Activated CD8-positive, alpha-beta memory T cell treated with anti-CD3 and anti-CD28 coated beads, Interleukin-2, amount 10 ng/mL, durations not matched to agents 7 days and 5 days (primary cell): ENCODE measurements around the gene SRSF3. TPM values are rescaled to one million over a fixed set of nuclear protein-coding genes. Genes with fewer than 3 reads are reported as not detected.
"Not testable (repeated sequence)": the region's sequence is repeated elsewhere in the genome, so short reads cannot be mapped to it uniquely, and the experiment has no call there.

Experiments
- ATAC-seq: fragments of 150-1000 bp; cut with Tn5 transposase; one replicate; pipeline ENCODE4 v1.10.0; 2021; ENCODE audit warnings: moderate library complexity
- CTCF ChIA-PET: fragments of 350-600 bp; sonication (Branson Sonifier 250); formaldehyde crosslinking; loops from one replicate; lab custom pipeline; 2021; ENCODE audit warnings: antibody characterized with exemption; lab: Charles Lee
- DNase-seq: peaks from one replicate; pipeline ENCODE4 v3.0.0-alpha.2; 2020
- H3K27ac Mint-ChIP-seq: one replicate; pipeline ENCODE4 v1.8.0; 2021; ENCODE audit warnings: mild to moderate bottlenecking, mixed read lengths
- H3K27me3 Mint-ChIP-seq: one replicate; pipeline ENCODE4 v1.8.0; 2021; ENCODE audit warnings: mixed read lengths
- H3K36me3 Mint-ChIP-seq: one replicate; pipeline ENCODE4 v1.8.0; 2021; ENCODE audit warnings: mild to moderate bottlenecking, mixed read lengths
- H3K4me1 Mint-ChIP-seq: one replicate; pipeline ENCODE4 v1.8.0; 2021; ENCODE audit warnings: mixed read lengths
- H3K4me3 Mint-ChIP-seq: one replicate; pipeline ENCODE4 v1.8.0; 2021; ENCODE audit warnings: mild to moderate bottlenecking, moderate library complexity, mixed read lengths
- H3K9me3 Mint-ChIP-seq: one replicate; pipeline ENCODE4 v1.8.0; 2022; ENCODE audit warnings: low read depth, mixed read lengths
- total RNA-seq, 2 experiments: library from RNA; stranded (reverse); gene quantifications; one replicate each; pipeline ENCODE4 v1.2.3, GENCODE V29; 2021

SRSF3 gene
- total RNA-seq, 2 experiments from 2014 or later = 416 to 514 TPM

DNA sequence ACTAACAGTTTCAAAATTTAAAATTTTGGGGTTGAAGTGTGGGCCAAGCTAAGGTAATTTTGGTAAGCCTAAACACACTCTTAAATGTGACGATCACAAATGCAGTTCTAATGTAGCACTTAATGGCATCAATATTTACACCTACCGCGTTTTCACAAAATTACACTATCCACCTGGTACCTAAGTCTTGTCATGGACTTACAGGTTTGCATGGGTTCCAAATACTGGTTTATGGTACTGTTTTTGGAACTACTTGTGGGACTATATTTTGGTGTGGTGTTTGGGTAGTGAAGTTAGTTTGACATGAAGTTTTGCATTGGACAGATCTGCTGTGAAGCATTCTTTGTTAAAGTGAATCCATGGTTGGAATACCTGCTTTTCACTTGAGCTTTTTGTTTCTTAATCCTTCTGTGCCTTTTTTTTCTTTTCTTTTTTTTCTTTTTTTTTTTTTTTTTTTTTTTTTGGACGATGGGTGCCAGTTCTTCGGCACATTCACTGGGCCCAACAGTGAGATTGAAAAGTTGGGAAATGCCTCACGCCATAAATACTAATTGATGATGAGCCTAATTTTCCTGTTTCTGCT, 6.5 kb downstream of the SRSF3 start:
- Mint-ChIP-seq H3K4me3 (peak overlapping the region; percentile 98), H3K9me3 (no peaks in the 10 kb centered on the region), H3K27me3 (no peaks in the 10 kb centered on the region), H3K27ac (peak overlapping the region; percentile 79), H3K4me1 (peaks cover 80% of the 10 kb centered on the region), H3K36me3 (peaks cover 96% of the 10 kb centered on the region)
- CTCF ChIA-PET = interaction anchor here (0.8 to 5.7 kb wide), 5 partner anchors 9 to 159 kb away, joined by 3 to 27 read pairs (median 5); partner anchors contain the start of genes KCTD20 and PXT1
- ATAC-seq = no peak
- DNase-seq = no peak

DNA sequence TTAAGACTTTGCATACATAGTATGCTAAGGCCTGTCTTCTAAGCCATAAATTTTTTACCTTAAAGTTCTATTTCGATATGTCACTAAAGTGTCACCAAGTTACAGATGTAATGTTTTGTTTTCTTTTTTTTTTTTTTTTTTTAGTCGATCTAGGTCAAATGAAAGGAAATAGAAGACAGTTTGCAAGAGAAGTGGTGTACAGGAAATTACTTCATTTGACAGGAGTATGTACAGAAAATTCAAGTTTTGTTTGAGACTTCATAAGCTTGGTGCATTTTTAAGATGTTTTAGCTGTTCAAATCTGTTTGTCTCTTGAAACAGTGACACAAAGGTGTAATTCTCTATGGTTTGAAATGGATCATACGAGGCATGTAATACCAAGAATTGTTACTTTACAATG, 7.7 kb downstream of the SRSF3 start:
- DNase-seq, H3K27me3 Mint-ChIP-seq, H3K9me3 Mint-ChIP-seq, ATAC-seq: not testable (repeated sequence)
- Mint-ChIP-seq H3K4me3 (peak overlapping the region; percentile 40), H3K4me1 (peaks cover 86% of the 10 kb centered on the region), H3K27ac (peak overlapping the region; percentile 70), H3K36me3 (peaks cover 95% of the 10 kb centered on the region)
- CTCF ChIA-PET = interaction anchor here (1.1 to 1.3 kb wide), 3 partner anchors 13 to 157 kb away, joined by 3 to 6 read pairs (median 5); no protein-coding TSS in a partner anchor

DNA sequence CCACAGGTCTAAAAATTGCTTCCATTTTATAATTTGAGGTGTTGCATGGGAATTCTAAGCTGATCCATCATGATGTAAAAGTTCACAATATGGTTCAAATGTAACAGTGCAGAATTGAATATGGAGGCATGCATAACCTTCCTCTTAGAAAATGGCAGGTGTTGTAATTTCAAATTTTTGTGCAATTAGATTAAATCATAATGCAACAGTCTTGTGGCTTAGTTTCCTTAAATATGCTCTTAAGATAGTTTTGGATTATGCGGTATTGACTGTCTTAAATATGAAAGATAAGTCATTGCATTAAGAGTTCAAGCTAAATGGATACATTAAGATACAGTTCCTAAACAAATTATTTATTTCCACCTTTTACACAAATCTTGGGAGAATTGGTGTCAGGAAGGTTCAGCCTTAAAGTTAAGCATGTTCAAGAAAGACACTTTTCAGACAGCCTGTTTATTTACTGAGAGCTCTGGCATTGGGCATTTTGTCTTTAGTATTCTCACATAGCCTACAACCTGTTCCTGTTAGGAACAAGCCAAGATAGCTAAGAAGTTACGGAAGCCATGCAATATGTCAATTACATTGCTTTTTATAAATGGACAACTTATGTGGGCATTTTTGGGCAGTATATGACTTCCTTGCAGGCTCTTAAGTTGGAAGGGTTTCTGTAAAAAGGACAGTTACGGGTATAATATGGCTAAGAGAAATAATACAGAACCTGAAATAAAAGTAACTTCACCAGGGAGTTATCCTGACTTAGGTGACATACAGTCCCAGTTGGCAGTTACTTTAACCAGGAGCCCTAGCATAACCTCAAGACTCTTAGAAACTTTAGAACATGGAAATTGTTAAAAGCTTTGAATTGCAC, 9.3 kb downstream of the SRSF3 start:
- CTCF ChIA-PET = interaction anchor here (0.9 to 1.3 kb wide), 3 partner anchors 12 to 156 kb away, joined by 3 to 8 read pairs (median 3); no protein-coding TSS in a partner anchor
- no peak for ATAC-seq
- no peaks in the 10 kb centered on the region for H3K9me3 Mint-ChIP-seq
- H3K27ac Mint-ChIP-seq = no peak overlapping the region
- no peak overlapping the region for H3K4me3 Mint-ChIP-seq
- H3K4me1 Mint-ChIP-seq = peaks cover 77% of the 10 kb centered on the region
- no peak for DNase-seq
- peaks cover 91% of the 10 kb centered on the region for H3K36me3 Mint-ChIP-seq
- no peaks in the 10 kb centered on the region for H3K27me3 Mint-ChIP-seq

DNA sequence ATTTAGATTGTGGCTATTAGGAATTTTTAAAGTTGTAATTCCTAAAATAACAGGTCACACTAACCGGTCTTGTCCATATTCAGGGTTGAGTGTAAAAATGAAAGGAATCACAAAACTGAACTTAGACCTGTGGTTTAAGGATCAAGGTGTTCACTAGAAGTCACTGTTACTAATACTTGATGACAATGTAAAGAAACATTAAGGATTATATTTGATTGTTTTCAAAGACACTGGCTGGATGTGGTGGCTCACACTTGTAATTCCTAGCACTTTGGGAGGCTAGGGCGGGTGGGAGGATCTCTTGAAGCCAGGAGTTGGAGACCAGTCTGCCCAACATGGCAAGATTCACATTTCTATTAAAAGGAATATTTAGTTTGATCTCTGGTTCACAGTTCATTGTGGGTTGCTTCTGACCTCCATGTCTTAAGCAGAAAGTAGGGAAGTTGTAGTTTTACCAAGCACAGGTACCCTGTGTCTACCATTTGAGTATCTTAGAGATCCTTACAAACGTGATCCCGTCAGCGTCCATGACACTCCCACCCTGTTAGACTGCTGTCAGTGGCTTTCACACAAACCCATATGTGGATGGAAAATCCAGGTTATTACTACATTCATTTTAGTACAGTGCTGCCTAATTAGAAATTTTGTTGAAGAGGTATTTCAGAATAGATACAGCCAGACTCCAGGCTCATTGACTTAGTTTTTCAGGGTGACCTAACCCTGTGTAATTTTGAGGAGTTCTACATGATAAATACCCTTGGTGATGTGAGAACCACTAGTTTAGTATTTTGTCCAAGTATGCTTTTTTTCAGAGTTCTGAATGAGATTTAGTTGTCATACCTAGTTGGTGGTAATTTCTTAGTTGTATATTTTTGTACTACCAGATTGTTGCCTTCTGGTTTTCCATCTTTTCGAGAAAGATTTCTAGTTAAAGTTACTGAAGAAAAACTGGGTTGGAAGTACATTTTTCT, 10.2 kb downstream of the SRSF3 start:
- H3K4me1 Mint-ChIP-seq = peaks cover 70% of the 10 kb centered on the region

DNA sequence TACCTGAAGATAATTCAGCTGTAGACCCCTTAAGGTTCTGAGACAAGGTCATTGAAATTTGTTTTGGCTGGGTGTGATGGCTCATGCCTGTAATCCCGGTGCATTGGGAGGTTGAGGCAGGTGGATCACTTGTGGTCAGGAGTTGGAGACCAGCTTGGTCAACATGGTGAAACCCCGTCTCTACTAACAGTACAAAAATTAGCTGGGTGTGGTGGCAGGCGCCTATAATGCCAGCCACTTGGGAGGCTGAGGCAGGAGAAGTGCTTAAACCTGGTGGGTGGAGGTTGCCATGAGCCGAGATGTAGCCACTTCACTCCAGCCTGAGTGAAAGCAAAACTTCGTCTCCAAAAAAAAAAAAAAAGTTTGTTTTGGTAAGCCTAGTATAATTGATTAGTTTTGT, 11.0 kb downstream of the SRSF3 start:
- Mint-ChIP-seq H3K27ac (peak overlapping the region; percentile 58), H3K27me3 (no peaks in the 10 kb centered on the region), H3K4me3 (no peak overlapping the region), H3K9me3 (no peaks in the 10 kb centered on the region), H3K4me1 (peaks cover 63% of the 10 kb centered on the region), H3K36me3 (peaks cover 87% of the 10 kb centered on the region)
- no peak for ATAC-seq
- CTCF ChIA-PET = no interaction called here
- no peak for DNase-seq

More for the DNA sequence above, 10.2 kb downstream of the SRSF3 start:
- DNase-seq (no peak), ATAC-seq (no peak)
- peaks cover 88% of the 10 kb centered on the region for H3K36me3 Mint-ChIP-seq
- no peaks in the 10 kb centered on the region for H3K27me3 Mint-ChIP-seq
- no peaks in the 10 kb centered on the region for H3K9me3 Mint-ChIP-seq
- CTCF ChIA-PET = interaction anchor here (0.9 to 1.3 kb wide), 2 partner anchors 11 to 155 kb away, joined by 3 to 8 read pairs; no protein-coding TSS in a partner anchor
- H3K4me3 Mint-ChIP-seq = no peak overlapping the region
- no peak overlapping the region for H3K27ac Mint-ChIP-seq

DNA sequence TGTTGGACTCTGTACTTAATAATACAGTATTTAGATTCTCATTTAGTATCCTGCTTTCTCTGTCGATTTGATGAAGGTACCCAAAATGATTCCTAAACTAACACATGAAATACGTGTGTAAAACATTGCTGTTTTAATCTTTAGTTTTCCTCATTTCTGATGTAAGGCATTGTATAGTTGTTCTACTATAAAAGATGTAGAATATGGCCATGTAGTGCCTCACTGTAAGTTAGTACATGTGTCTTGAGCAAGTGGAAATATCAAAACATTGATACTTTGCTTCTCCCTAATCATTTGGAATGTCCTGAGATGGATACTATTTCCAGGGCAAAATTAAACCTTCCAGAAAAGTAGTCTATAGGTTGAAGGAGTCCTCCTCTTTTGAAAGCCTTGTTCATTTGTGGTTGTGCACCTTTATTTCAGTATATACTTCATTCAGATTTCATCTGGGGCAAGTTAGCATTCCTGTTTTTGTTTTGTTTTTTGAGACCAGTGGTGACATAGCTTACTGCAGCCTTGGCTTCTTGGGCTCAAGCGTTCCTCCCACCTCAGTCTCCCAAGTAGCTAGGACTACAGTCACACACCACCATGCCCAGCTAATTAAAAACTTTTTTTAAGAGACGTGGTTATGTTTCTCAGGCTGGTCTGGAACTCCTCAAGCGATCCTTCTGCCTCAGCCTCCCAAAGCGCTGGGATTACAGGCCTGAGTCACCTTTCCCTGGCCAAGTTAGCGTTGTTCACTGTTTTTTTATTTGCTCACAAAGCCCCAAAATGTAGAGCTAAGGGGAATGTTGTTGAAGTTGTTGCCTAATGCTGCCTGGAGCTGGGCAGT, 11.6 kb downstream of the SRSF3 start:
- no peaks in the 10 kb centered on the region for H3K27me3 Mint-ChIP-seq
- no peaks in the 10 kb centered on the region for H3K9me3 Mint-ChIP-seq
- DNase-seq (no peak), ATAC-seq (no peak)
- CTCF ChIA-PET = interaction anchor here (1.3 to 1.7 kb wide), 3 partner anchors 10 to 153 kb away, joined by 3 to 11 read pairs (median 10); no protein-coding TSS in a partner anchor
- H3K27ac Mint-ChIP-seq = peak overlapping the region; percentile 58
- peaks cover 85% of the 10 kb centered on the region for H3K36me3 Mint-ChIP-seq
- no peak overlapping the region for H3K4me3 Mint-ChIP-seq
- H3K4me1 Mint-ChIP-seq = peaks cover 56% of the 10 kb centered on the region

DNA sequence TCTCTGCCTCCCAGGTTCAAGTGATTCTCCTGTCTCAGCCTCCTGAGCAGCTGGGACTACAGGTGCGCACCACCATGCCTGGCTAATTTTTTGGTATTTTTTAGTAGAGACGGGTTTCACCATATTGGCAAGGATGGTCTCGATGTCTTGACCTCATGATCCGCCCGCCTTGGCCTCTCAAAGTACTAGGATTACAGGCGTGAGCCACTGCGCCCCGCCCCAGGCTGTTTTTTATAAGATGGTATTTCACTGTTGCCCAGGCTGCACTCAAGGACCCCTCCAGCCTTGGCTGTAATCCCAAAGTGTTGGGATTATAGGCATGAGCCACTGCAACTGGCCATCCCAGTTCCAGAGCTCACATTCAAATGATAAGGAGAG, 13.1 kb downstream of the SRSF3 start:
- H3K9me3 Mint-ChIP-seq, DNase-seq, H3K4me3 Mint-ChIP-seq, ATAC-seq, H3K27me3 Mint-ChIP-seq: not testable (repeated sequence)
- Mint-ChIP-seq H3K4me1 (peaks cover 42% of the 10 kb centered on the region), H3K27ac (peak overlapping the region; percentile 61), H3K36me3 (peaks cover 80% of the 10 kb centered on the region)
- CTCF ChIA-PET = interaction anchor here (1.1 to 1.8 kb wide), 7 partner anchors 8 to 175 kb away, joined by 3 to 11 read pairs (median 5); no protein-coding TSS in a partner anchor

DNA sequence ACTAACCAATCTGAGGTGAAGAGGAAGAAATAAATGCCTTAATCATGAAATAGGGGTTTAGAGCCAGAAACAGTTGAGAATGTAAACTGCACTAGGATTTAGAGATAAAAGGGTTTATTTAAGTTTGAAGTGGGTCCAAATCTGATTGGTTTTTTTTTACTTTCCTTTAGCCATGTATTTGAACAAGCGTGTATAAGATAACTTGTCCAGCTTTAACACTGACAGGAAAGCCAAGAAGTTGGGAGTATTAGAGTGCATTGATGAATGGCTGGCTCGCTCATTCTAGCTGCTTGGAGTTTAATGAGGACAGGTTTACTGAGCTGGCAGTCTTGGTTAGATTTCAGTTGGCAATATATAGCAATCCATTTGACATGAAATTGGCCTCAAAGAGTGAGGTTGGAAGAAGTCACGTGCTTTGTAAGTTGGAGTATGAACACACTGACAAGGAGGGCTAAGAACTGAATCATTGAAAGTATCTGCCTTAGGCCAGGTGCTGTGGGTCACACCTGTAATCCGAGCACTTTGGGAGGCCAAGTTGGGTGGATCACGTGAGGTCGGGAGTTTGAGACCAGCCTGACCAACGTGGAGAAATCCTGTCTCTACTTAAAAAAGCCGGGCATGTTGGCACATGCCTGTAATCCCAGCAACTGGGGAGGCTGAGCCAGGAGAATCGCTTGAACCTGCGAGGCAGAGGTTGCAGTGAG, 13.7 kb downstream of the SRSF3 start:
- no peak overlapping the region for H3K4me3 Mint-ChIP-seq
- H3K36me3 Mint-ChIP-seq = peaks cover 76% of the 10 kb centered on the region
- peak overlapping the region; percentile 61 for H3K27ac Mint-ChIP-seq
- H3K27me3 Mint-ChIP-seq = no peaks in the 10 kb centered on the region
- DNase-seq = no peak
- CTCF ChIA-PET = interaction anchor here (1.1 to 2.0 kb wide), 7 partner anchors 8 to 175 kb away, joined by 3 to 13 read pairs (median 6); no protein-coding TSS in a partner anchor
- H3K9me3 Mint-ChIP-seq = no peaks in the 10 kb centered on the region
- peaks cover 38% of the 10 kb centered on the region for H3K4me1 Mint-ChIP-seq
- no peak for ATAC-seq

DNA sequence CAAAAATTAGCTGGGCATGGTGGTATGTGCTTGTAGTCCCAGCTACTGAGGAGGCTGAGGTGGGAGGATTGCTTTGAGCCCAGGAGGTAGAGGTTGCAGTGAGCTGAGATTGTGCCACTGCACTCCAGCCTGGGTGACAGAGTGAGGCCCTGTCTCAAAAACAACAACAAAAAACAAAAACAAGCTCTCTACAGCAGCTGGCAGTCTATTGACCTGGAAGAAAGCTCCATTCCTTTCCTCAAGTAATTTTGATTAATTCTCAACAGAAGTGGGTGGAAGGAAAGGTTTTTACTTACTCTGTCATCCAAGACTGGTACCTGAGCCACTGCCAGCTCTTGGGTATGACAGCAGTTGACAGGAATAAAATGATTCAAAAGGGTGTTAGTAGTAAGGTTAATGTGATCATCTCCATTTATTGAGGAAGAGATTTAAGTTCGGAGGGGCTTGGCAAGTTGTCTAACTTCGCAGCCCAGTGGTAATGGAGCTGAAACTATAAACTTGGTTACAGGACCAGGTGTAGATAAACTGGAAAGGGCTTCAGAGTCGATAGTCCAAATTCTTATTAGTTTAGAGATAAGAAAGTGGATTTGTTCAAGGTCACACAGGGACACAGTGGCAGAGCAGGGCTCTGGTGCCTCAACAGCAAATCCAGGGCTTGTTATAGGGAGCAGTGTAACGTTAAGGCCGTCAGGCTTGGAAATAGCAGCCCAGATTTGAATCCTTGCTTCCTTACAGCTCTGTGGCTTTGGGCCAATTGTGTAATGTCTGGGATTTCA, 14.8 kb downstream of the SRSF3 start:
- Mint-ChIP-seq H3K36me3 (peaks cover 68% of the 10 kb centered on the region), H3K4me1 (peaks cover 26% of the 10 kb centered on the region), H3K4me3 (no peak overlapping the region), H3K27ac (peak overlapping the region; percentile 61), H3K9me3 (no peaks in the 10 kb centered on the region), H3K27me3 (no peaks in the 10 kb centered on the region)
- ATAC-seq (peak; percentile 14), DNase-seq (no peak)
- CTCF ChIA-PET = interaction anchor here (0.8 to 2.0 kb wide), 7 partner anchors 9 to 174 kb away, joined by 3 to 13 read pairs (median 5); no protein-coding TSS in a partner anchor

DNA sequence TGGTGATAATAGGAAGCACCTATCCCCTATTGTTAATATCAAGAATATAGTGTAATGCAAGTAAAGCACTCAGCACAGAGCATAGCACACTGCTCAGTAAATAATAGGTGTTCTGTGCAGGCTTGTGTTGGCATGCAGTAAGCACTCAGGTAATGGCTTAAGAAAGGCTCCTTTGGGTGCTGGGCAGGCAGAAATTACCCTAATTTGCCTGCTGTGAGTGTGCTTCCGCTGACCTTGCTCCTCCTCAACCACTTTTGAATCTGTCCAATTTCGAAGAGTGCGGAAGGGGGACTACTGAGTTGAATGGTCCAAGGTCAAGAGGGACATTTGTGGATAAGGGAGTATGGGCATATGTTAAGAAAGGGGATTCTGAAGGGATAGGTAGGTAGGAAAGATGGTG, 15.4 kb downstream of the SRSF3 start:
- ATAC-seq (no peak), DNase-seq (no peak)
- Mint-ChIP-seq H3K9me3 (no peaks in the 10 kb centered on the region), H3K4me1 (peaks cover 20% of the 10 kb centered on the region), H3K27me3 (no peaks in the 10 kb centered on the region), H3K27ac (peak overlapping the region; percentile 28), H3K4me3 (no peak overlapping the region), H3K36me3 (peaks cover 62% of the 10 kb centered on the region)
- CTCF ChIA-PET = interaction anchor here (0.6 to 2.0 kb wide), 7 partner anchors 9 to 158 kb away, joined by 3 to 13 read pairs (median 3); no protein-coding TSS in a partner anchor
